IPS-NIHi11 (cell line): ENCODE results near the gene PLEKHA6.

Experiments
- DNase-seq: peaks from one replicate; pipeline ENCODE4 v3.0.0; 2012; ENCODE audit warnings: mixed read lengths, low spot score

Gene PLEKHA6

GRCh38 chr1:204354579-204354978 lies 5.2 kb downstream of the PLEKHA6 start:
- DNase-seq, result no peak

- DNase-seq, result no peak
Observed at GRCh38 chr1:204353213-204353910, 6.4 kb downstream of the PLEKHA6 start.

GRCh38 chr1:204350857-204351573 lies 8.7 kb downstream of the PLEKHA6 start:
- peak; percentile 95 for DNase-seq

- no peak for DNase-seq
Observed at GRCh38 chr1:204350312-204350711, 9.4 kb downstream of the PLEKHA6 start.

GRCh38 chr1:204349602-204350001 lies 10.1 kb downstream of the PLEKHA6 start:
- no peak for DNase-seq

DNA sequence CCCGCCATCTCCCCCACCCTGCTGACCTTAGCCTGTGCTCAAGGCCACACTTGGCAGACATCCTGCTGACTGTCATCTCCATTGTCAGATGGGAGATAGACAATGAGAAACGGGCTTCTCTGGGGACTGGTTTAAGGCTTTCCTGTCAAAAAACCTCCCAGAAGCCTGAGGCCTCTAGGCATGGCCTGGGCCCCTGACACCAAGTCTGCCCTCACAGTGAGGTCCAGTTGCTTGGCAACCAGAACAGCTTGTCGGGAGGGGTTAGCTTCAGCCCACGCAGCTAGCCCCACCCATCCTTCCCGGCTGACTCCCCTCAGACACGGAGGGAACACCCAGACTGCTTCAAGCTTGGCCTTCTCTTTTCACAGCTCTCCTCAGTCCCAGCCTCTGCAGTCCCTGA lies 11.0 kb downstream of the PLEKHA6 start:
- DNase-seq, result peak; percentile 60

GRCh38 chr1:204348242-204348641 lies 11.5 kb downstream of the PLEKHA6 start:
- no peak for DNase-seq

DNA sequence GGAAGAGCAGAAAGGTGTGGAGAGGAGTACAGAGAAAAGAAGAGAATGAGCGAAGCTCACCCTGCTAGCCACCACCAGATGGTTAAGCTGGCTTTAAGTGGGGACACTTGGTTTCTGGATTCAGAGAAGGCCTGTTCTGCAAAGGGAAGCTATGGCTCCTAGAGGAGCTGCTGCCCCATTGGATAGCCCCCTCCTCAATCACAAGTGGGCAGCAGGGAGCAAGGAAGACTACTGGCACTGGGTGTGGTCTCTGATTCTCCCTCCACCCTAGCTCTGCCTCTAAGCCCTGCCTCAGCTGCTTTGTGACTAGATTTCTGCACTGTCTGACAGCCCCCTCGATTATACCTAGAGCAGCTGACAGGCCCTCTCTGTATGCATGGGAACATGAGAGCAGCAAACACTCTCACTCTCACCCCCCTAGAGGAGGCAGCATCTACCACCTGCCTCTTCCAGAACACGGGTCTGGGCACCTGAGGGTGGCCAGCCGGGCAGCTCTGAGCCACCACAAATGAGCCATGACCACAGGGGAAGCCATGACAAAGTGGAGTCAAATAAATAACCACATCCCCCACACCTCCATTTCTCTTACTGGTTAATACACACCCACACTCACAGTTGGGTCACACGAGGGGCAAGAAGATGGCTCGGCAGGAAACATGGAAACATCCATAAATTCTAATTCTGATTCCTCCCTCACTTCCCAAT lies 13.6 kb downstream of the PLEKHA6 start:
- DNase-seq, result no peak

DNA sequence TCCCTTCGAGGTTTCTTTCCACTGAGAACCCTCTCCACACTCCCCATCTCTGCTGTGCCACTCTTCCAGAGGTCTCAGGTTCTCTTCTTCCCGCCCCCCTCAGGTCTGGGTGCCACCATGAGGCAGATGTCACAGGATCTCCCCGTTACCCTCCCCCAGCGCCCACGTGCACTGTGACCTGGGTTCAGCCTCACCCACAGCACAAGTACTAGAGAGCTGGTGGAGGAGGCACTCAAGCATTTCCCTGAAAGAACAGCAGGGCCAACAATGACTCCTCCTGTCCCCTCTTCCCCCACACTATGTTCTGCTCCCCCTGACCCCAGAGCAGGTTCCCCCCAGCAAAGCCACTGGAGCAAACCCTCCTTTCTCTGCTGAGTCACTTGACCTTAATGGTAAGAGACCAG lies 14.3 kb downstream of the PLEKHA6 start:
- no peak for DNase-seq

- no peak for DNase-seq
Observed at GRCh38 chr1:204344665-204345355, 14.9 kb downstream of the PLEKHA6 start.

DNA sequence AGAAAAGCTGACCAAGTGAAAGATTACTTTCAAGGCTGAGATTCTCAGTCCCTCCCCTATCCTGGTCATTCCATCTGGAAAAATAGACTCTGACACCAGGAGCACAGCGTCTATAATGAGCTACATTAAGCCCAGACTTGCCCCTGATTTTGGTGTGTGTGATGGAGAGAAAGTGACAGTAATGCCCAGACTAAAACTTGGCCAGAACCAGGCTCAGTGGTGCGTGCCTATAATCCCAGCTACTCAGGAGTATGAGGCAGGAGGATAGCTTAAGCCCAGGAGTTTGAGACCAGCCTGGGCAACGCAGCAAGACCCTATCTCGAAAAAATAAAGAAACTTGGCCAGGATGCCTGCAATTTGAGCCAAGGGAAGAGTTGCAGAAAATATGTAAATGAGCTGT lies 15.9 kb downstream of the PLEKHA6 start:
- DNase-seq, result no peak

GRCh38 chr1:204343247-204343646 lies 16.5 kb downstream of the PLEKHA6 start:
- no peak for DNase-seq

DNA sequence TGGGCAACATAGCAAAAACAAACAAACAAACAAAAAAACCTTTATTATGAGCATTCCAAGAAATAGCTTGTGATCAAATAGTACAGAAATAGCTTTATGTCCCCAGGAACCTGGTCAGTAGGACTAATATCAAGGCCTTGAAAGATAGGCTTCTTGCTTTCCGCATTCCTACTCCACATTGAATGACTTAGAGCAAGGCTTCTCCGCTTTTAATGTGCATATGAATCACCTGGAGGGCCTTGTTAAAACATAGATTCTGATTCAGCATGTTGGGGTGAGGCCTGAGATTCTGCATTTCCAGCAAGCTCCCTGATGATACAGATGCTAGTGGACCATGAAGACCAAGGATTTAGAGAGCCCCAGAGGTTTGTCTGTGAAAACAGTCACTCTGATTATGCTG lies 17.4 kb downstream of the PLEKHA6 start:
- no peak for DNase-seq

DNA sequence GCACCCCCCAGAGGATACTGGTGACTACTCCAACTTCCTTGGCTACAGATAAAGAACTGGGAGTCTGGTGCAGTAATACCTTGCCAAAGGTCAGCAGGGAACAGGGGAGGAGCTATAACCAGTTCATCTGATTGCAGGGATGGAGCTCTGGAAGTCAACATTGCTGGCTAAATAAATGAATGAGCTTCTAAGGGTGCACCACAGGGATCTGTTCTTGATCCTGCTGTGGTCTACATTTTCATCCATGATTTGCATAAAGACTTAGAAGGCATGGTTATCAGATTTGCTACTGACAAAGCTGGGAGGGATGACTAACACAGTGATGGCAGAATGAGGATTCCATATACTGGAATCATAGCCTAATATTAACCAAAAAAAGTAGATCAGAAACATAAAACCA lies 18.3 kb downstream of the PLEKHA6 start:
- DNase-seq, result no peak

- no peak for DNase-seq
Observed at GRCh38 chr1:204340081-204340889, 19.4 kb downstream of the PLEKHA6 start.

- DNase-seq, result no peak
Observed at GRCh38 chr1:204339541-204339940, 20.2 kb downstream of the PLEKHA6 start.

DNA sequence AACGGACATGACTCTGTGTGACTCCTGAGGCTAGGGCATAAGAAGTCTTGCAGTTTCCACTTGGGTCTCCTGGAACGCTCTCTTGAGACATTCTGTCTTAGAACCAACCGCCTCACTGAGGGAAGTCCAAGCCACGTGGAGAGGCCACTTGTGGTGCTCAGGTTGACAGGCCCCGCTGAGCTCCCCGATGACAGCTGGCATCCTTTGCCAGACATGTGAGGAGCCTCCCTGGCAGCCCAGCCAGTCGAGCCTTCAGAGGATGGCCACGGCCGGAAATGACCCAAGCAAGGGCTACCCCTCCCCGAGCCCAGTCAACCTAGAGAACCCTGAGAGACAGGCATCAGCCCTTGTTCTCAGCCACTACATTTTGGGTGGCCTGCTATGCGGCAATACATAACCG lies 20.7 kb downstream of the PLEKHA6 start:
- no peak for DNase-seq

GRCh38 chr1:204338360-204338759 lies 21.4 kb downstream of the PLEKHA6 start:
- DNase-seq, result no peak

GRCh38 chr1:204337583-204337982 lies 22.1 kb downstream of the PLEKHA6 start:
- no peak for DNase-seq

GRCh38 chr1:204337036-204337429 lies 22.7 kb downstream of the PLEKHA6 start:
- DNase-seq, result no peak

GRCh38 chr1:204336421-204337035 lies 23.2 kb downstream of the PLEKHA6 start:
- DNase-seq, result no peak
